K562 (cell line): ENCODE results near the gene ZNF609. TPM values are rescaled to one million over a fixed set of nuclear protein-coding genes. Genes with fewer than 3 reads are reported as not detected.
A peak's percentile ranks its signal among the peaks of the same experiment; 100 is the strongest.

Source experiments
- BRCA1 ChIP-seq, 2 experiments: fragments of 450-650 bp in 1 of 2; sonication (generic) in 1 of 2; formaldehyde crosslinking in 1 of 2; IDR thresholded peaks; 2 replicates each; pipeline versions ENCODE4 v1.5.0 to v1.6.1; 2017 to 2020; ENCODE audit warnings: mild to moderate bottlenecking in 1 of 2, missing genetic modification reagents in 1 of 2
- EP400 ChIP-seq: fragments of 450-650 bp; IDR thresholded peaks from 2 replicates; pipeline ENCODE4 v1.6.1; 2017; ENCODE audit warnings: antibody characterized with exemption, mild to moderate bottlenecking, moderate library complexity
- EWSR1 ChIP-seq: fragments of 450-650 bp; IDR thresholded peaks from 2 replicates; pipeline ENCODE4 v1.6.1; 2018; ENCODE audit warnings: borderline replicate concordance, mild to moderate bottlenecking, low read depth, moderate library complexity; ENCODE audit not compliant: partially characterized antibody
- GABPB2 ChIP-seq: fragments of 250-450 bp; sonication (Bioruptor Pico); conservative IDR thresholded peaks from 2 replicates; pipeline ENCODE4 v1.5.1; 2021; ENCODE audit warnings: mild to moderate bottlenecking
- HDAC6 ChIP-seq: IDR thresholded peaks from 2 replicates; pipeline ENCODE4 v1.6.1; 2012; ENCODE audit warnings: low read depth, mild to moderate bottlenecking, control low read depth, inconsistent platforms, low read length, moderate library complexity
- KDM5B ChIP-seq: fragments of 200-600 bp; sonication (generic); IDR thresholded peaks from 2 replicates; pipeline ENCODE4 v1.6.1; 2012; ENCODE audit warnings: low read depth, mild to moderate bottlenecking, moderate library complexity, low read length, control low read depth, inconsistent platforms; ENCODE audit not compliant: insufficient replicate concordance
- LARP7 ChIP-seq: fragments of 450-650 bp; IDR thresholded peaks from 2 replicates; pipeline ENCODE4 v1.6.1; 2016
- RFX7 ChIP-seq: fragments of 250-450 bp; sonication (Bioruptor Pico); IDR thresholded peaks from 2 replicates; pipeline ENCODE4 v1.5.1; 2021; ENCODE audit warnings: mild to moderate bottlenecking
- ZNF3 ChIP-seq: fragments of 250-450 bp; sonication (Bioruptor Pico); IDR thresholded peaks from 2 replicates; pipeline ENCODE4 v1.5.0; 2021; ENCODE audit warnings: mild to moderate bottlenecking, moderate library complexity
- ZNF740 ChIP-seq, 3 experiments: fragments of 200-800 bp in 1 of 3; sonication (Bioruptor generic) in 1 of 3; sonication (generic) in 1 of 3; formaldehyde crosslinking in 1 of 3; IDR thresholded peaks; 2 replicates each; pipeline versions ENCODE4 v1.6.1 to v1.8.0; 2016 to 2022; ENCODE audit warnings: mild to moderate bottlenecking in 2 of 3, missing compliant biosample characterization in 2 of 3, missing genetic modification characterization in 2 of 3, missing genetic modification reagents in 1 of 3
- ZNF785 ChIP-seq: fragments of 250-450 bp; sonication (Bioruptor Pico); IDR thresholded peaks from 2 replicates; pipeline ENCODE4 v1.4.0; 2020; ENCODE audit warnings: mild to moderate bottlenecking
- ZZZ3 ChIP-seq: fragments of 450-650 bp; IDR thresholded peaks from 2 replicates; pipeline ENCODE4 v1.6.1; 2016; ENCODE audit warnings: antibody characterized with exemption, mild to moderate bottlenecking, moderate library complexity
- polyA plus RNA-seq, 8 experiments: library from polyadenylated mRNA; depleted of rRNA in 4 of 8; stranded (reverse) in 5 of 8; unstranded in 3 of 8; fragments of >200 nt; fragmentation: Nextera tagmentation in 2 of 8; fragmentation: Illumina TruSeq in 1 of 8; extraction: Ambion mirVana in 2 of 8; extraction: Trizol in 1 of 8; gene quantifications; 2 replicates each; pipeline versions ENCODE4 v1.2.1 to v1.2.3, GENCODE V29; 2011 to 2014; ENCODE audit warnings: inconsistent platforms in 1 of 8, missing spikeins in 1 of 8
- total RNA-seq, 7 experiments: library from RNA; depleted of rRNA in 6 of 7; stranded (reverse); fragments of >200 nt in 6 of 7; fragmentation: Illumina TruSeq in 2 of 7; extraction: Trizol in 2 of 7; gene quantifications; 2 replicates each; pipeline versions ENCODE4 v1.2.1 to v1.2.3, GENCODE V29; 2011 to 2021; ENCODE audit warnings: low replicate concordance in 1 of 7
- TF ChIP-seq, protein P1 (sequence below): sonication (generic); formaldehyde crosslinking; IDR thresholded peaks from 2 replicates; pipeline ENCODE4 v1.8.0; 2022; ENCODE audit warnings: mild to moderate bottlenecking, missing genetic modification reagents
- TF ChIP-seq, protein P2 (sequence below): fragments of 250-450 bp; sonication (Bioruptor Pico); IDR thresholded peaks from 2 replicates; pipeline ENCODE4 v1.4.0; 2020

ZNF609 gene
- total and polyA plus RNA-seq, 9 of the 15 experiments (the other 6 are each of a cell fraction or from before 2014, with no cell fraction given) = 3.0 to 38.7 (median 17.8) TPM

- TF ChIP-seq, protein P1, sequence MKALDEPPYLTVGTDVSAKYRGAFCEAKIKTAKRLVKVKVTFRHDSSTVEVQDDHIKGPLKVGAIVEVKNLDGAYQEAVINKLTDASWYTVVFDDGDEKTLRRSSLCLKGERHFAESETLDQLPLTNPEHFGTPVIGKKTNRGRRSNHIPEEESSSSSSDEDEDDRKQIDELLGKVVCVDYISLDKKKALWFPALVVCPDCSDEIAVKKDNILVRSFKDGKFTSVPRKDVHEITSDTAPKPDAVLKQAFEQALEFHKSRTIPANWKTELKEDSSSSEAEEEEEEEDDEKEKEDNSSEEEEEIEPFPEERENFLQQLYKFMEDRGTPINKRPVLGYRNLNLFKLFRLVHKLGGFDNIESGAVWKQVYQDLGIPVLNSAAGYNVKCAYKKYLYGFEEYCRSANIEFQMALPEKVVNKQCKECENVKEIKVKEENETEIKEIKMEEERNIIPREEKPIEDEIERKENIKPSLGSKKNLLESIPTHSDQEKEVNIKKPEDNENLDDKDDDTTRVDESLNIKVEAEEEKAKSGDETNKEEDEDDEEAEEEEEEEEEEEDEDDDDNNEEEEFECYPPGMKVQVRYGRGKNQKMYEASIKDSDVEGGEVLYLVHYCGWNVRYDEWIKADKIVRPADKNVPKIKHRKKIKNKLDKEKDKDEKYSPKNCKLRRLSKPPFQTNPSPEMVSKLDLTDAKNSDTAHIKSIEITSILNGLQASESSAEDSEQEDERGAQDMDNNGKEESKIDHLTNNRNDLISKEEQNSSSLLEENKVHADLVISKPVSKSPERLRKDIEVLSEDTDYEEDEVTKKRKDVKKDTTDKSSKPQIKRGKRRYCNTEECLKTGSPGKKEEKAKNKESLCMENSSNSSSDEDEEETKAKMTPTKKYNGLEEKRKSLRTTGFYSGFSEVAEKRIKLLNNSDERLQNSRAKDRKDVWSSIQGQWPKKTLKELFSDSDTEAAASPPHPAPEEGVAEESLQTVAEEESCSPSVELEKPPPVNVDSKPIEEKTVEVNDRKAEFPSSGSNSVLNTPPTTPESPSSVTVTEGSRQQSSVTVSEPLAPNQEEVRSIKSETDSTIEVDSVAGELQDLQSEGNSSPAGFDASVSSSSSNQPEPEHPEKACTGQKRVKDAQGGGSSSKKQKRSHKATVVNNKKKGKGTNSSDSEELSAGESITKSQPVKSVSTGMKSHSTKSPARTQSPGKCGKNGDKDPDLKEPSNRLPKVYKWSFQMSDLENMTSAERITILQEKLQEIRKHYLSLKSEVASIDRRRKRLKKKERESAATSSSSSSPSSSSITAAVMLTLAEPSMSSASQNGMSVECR (CRISPR knock-in tag) = peak; percentile 64; the same call in 1 of the 2 replicates
- TF ChIP-seq EP400 (peak; percentile 36), BRCA1 (IDR thresholded peaks at IDR 0.05) (no peak), BRCA1 (CRISPR knock-in tag; IDR thresholded peaks at IDR 0.05) (no peak), ZNF740 (CRISPR knock-in tag; IDR thresholded peaks at IDR 0.05) (0 out of 2 replicates have a peak, but pooled peaks have one; percentile 13), ZNF740 (tag; IDR thresholded peaks at IDR 0.05) (no peak), HDAC6 (no peak), RFX7 (no peak), ZZZ3 (no peak), EWSR1 (no peak), GABPB2 (CRISPR knock-in tag) (no peak), ZNF785 (no peak), LARP7 (no peak), ZNF3 (no peak), KDM5B (peak; percentile 41)
- TF ChIP-seq, protein P2, sequence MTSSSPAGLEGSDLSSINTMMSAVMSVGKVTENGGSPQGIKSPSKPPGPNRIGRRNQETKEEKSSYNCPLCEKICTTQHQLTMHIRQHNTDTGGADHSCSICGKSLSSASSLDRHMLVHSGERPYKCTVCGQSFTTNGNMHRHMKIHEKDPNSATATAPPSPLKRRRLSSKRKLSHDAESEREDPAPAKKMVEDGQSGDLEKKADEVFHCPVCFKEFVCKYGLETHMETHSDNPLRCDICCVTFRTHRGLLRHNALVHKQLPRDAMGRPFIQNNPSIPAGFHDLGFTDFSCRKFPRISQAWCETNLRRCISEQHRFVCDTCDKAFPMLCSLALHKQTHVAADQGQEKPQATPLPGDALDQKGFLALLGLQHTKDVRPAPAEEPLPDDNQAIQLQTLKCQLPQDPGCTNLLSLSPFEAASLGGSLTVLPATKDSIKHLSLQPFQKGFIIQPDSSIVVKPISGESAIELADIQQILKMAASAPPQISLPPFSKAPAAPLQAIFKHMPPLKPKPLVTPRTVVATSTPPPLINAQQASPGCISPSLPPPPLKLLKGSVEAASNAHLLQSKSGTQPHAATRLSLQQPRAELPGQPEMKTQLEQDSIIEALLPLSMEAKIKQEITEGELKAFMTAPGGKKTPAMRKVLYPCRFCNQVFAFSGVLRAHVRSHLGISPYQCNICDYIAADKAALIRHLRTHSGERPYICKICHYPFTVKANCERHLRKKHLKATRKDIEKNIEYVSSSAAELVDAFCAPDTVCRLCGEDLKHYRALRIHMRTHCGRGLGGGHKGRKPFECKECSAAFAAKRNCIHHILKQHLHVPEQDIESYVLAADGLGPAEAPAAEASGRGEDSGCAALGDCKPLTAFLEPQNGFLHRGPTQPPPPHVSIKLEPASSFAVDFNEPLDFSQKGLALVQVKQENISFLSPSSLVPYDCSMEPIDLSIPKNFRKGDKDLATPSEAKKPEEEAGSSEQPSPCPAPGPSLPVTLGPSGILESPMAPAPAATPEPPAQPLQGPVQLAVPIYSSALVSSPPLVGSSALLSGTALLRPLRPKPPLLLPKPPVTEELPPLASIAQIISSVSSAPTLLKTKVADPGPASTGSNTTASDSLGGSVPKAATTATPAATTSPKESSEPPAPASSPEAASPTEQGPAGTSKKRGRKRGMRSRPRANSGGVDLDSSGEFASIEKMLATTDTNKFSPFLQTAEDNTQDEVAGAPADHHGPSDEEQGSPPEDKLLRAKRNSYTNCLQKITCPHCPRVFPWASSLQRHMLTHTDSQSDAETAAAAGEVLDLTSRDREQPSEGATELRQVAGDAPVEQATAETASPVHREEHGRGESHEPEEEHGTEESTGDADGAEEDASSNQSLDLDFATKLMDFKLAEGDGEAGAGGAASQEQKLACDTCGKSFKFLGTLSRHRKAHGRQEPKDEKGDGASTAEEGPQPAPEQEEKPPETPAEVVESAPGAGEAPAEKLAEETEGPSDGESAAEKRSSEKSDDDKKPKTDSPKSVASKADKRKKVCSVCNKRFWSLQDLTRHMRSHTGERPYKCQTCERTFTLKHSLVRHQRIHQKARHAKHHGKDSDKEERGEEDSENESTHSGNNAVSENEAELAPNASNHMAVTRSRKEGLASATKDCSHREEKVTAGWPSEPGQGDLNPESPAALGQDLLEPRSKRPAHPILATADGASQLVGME = no peak
Observed at GRCh38 chr15:64460724-64461720, 644 bp downstream of the ZNF609 start (continued).
